ENCODE measurements around the gene NRAP. TPM values are rescaled to one million over a fixed set of nuclear protein-coding genes. Genes with fewer than 3 reads are reported as not detected.

Gene NRAP
- total RNA-seq, 4 donors from 2014 or later: 0.08 to 0.31 TPM; not detected in 2

GRCh38 chr10:113683300-113683699, 19.5 kb upstream of the NRAP start:
- H3K36me3 ChIP-seq: no peaks in the 10 kb centered on the region
- peaks cover 20% of the 10 kb centered on the region for H3K4me1 ChIP-seq
- H3K4me3 ChIP-seq: no peak overlapping the region
- WGBS: 96% methylated on average over 2 of the region's 2 CpGs
- H3K9me3 ChIP-seq: no peaks in the 10 kb centered on the region
- TF ChIP-seq, protein P1, sequence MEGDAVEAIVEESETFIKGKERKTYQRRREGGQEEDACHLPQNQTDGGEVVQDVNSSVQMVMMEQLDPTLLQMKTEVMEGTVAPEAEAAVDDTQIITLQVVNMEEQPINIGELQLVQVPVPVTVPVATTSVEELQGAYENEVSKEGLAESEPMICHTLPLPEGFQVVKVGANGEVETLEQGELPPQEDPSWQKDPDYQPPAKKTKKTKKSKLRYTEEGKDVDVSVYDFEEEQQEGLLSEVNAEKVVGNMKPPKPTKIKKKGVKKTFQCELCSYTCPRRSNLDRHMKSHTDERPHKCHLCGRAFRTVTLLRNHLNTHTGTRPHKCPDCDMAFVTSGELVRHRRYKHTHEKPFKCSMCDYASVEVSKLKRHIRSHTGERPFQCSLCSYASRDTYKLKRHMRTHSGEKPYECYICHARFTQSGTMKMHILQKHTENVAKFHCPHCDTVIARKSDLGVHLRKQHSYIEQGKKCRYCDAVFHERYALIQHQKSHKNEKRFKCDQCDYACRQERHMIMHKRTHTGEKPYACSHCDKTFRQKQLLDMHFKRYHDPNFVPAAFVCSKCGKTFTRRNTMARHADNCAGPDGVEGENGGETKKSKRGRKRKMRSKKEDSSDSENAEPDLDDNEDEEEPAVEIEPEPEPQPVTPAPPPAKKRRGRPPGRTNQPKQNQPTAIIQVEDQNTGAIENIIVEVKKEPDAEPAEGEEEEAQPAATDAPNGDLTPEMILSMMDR (IDR thresholded peaks at IDR 0.05): no peak
- TF ChIP-seq POLR2AphosphoS5 (IDR thresholded peaks at IDR 0.05): no peak
- no peak for TF ChIP-seq POLR2A (IDR thresholded peaks at IDR 0.05)
- no peak for TF ChIP-seq EP300 (IDR thresholded peaks at IDR 0.05)
- H3K27me3 ChIP-seq: no peaks in the 10 kb centered on the region
- H3K27ac ChIP-seq: no peak overlapping the region
- no peak for DNase-seq (ENCODE audit: low spot score in 2 of 2)

- no peak for DNase-seq (ENCODE audit: low spot score in 2 of 2)
- Histone ChIP-seq H3K27ac (no peak overlapping the region), H3K9me3 (no peaks in the 10 kb centered on the region), H3K27me3 (no peaks in the 10 kb centered on the region), H3K36me3 (no peaks in the 10 kb centered on the region), H3K4me3 (no peak overlapping the region), H3K4me1 (peaks cover 20% of the 10 kb centered on the region)
- TF ChIP-seq, protein P1 (IDR thresholded peaks at IDR 0.05): no peak
- TF ChIP-seq POLR2A (IDR thresholded peaks at IDR 0.05): no peak
- no peak for TF ChIP-seq POLR2AphosphoS5 (IDR thresholded peaks at IDR 0.05)
- TF ChIP-seq EP300 (IDR thresholded peaks at IDR 0.05): no peak
- WGBS: 62% methylated on average over 5 of the region's 5 CpGs
These were observed 18.0 kb upstream of the NRAP start for GRCh38 chr10:113681533-113682470.

GRCh38 chr10:113680190-113681111, 16.6 kb upstream of the NRAP start:
- H3K4me1 ChIP-seq: peaks cover 20% of the 10 kb centered on the region
- WGBS: 7% methylated on average over 14 of the region's 28 CpGs
- peak in 1 of 2 donors; percentile 71 for DNase-seq (ENCODE audit: low spot score in 2 of 2)

GRCh38 chr10:113679463-113680189, 15.8 kb upstream of the NRAP start, which contains the start of gene CASP7:
TSS of gene CASP7 (plus strand) at chr10:113679912. CDS start at chr10:113697494, 17,582 bp downstream.
- H3K27ac ChIP-seq: peak within 1 kb of the TSS; percentile 92
- peak within 1 kb of the TSS; percentile 74 for H3K4me3 ChIP-seq
- no peaks in the 10 kb centered on the region for H3K9me3 ChIP-seq
- TF ChIP-seq POLR2A (IDR thresholded peaks at IDR 0.05) (peak in 1 of 2 donors; percentile 52), EP300 (IDR thresholded peaks at IDR 0.05) (no peak), POLR2AphosphoS5 (IDR thresholded peaks at IDR 0.05) (no peak)
- TF ChIP-seq, protein P1 (IDR thresholded peaks at IDR 0.05): no peak
- WGBS: 0% methylated on average over 21 of the region's 68 CpGs
- no peaks in the 10 kb centered on the region for H3K27me3 ChIP-seq
- H3K36me3 ChIP-seq: no peaks in the 10 kb centered on the region
- peaks cover 20% of the 10 kb centered on the region for H3K4me1 ChIP-seq
- peak; percentile 83 to 88 for DNase-seq (ENCODE audit: low spot score in 2 of 2)

More at GRCh38 chr10:113680190-113681111, 16.6 kb upstream of the NRAP start:
- no peaks in the 10 kb centered on the region for H3K27me3 ChIP-seq
- H3K4me3 ChIP-seq: peak overlapping the region; percentile 74
- H3K27ac ChIP-seq: peak overlapping the region; percentile 92
- no peak for TF ChIP-seq EP300 (IDR thresholded peaks at IDR 0.05)
- TF ChIP-seq, protein P1 (IDR thresholded peaks at IDR 0.05): no peak
- no peak for TF ChIP-seq POLR2AphosphoS5 (IDR thresholded peaks at IDR 0.05)
- TF ChIP-seq POLR2A (IDR thresholded peaks at IDR 0.05): no peak
- no peaks in the 10 kb centered on the region for H3K36me3 ChIP-seq
- H3K9me3 ChIP-seq: no peaks in the 10 kb centered on the region

Data from suprapubic skin (tissue), 4 donors.